ENCODE results near the gene LEPROT.
A peak's percentile ranks its signal among the peaks of the same experiment; 100 is the strongest.

Gene LEPROT

GRCh38 chr1:65412984-65413375 is 7.5 kb upstream of the LEPROT start:
- DNase-seq, result no peak

- no peak for DNase-seq
Measured at GRCh38 chr1:65414538-65414937, 5.9 kb upstream of the LEPROT start.

GRCh38 chr1:65416767-65417166 is 3.7 kb upstream of the LEPROT start:
- no peak for DNase-seq

GRCh38 chr1:65417729-65418128 is 2.7 kb upstream of the LEPROT start:
- no peak for DNase-seq

- DNase-seq, result no peak
Measured at GRCh38 chr1:65418522-65419185, 1.8 kb upstream of the LEPROT start.

- DNase-seq, result peak; percentile 93 to 98
Measured at GRCh38 chr1:65419681-65420589, 533 bp upstream of the LEPROT start.

GRCh38 chr1:65421351-65422025 is 1.0 kb downstream of the LEPROT start:
- DNase-seq, result no peak

GRCh38 chr1:65422241-65423203 is 2.1 kb downstream of the LEPROT start:
- no peak for DNase-seq

GRCh38 chr1:65423884-65424572 is 3.6 kb downstream of the LEPROT start:
- DNase-seq, result no peak

- DNase-seq, result no peak
Measured at GRCh38 chr1:65424573-65424889, 4.1 kb downstream of the LEPROT start.

- DNase-seq, result no peak
Measured at GRCh38 chr1:65425006-65425405, 4.5 kb downstream of the LEPROT start.

GRCh38 chr1:65425697-65426096 is 5.2 kb downstream of the LEPROT start:
- no peak for DNase-seq

GRCh38 chr1:65429078-65429477 is 8.6 kb downstream of the LEPROT start:
- DNase-seq, result no peak

- no peak for DNase-seq
Measured at GRCh38 chr1:65429806-65430205, 9.3 kb downstream of the LEPROT start.

- DNase-seq, result peak; percentile 10 to 22
Measured at GRCh38 chr1:65431111-65431705, 10.7 kb downstream of the LEPROT start.

GRCh38 chr1:65432918-65433317 is 12.4 kb downstream of the LEPROT start:
- DNase-seq, result no peak

GRCh38 chr1:65434255-65434654 is 13.8 kb downstream of the LEPROT start:
- DNase-seq, result no peak

GRCh38 chr1:65434760-65435159 is 14.3 kb downstream of the LEPROT start:
- no peak for DNase-seq

GRCh38 chr1:65435987-65436386 is 15.5 kb downstream of the LEPROT start:
- DNase-seq, result no peak

GRCh38 chr1:65437616-65438015 is 17.1 kb downstream of the LEPROT start:
- DNase-seq, result no peak

- DNase-seq, result no peak
Measured at GRCh38 chr1:65440322-65440900, 19.9 kb downstream of the LEPROT start.
